GM19238 (cell line): ENCODE measurements around the gene OCEL1.
A peak's percentile ranks its signal among the peaks of the same experiment; 100 is the strongest.
"Not testable (repeated sequence)": the region's sequence is repeated elsewhere in the genome, so short reads cannot be mapped to it uniquely, and the experiment has no call there.

Source experiments
- DNase-seq: peaks from one replicate; pipeline ENCODE4 v3.0.0; 2011; ENCODE audit warnings: low spot score; ENCODE audit not compliant: insufficient read length

The OCEL1 gene, protein sequence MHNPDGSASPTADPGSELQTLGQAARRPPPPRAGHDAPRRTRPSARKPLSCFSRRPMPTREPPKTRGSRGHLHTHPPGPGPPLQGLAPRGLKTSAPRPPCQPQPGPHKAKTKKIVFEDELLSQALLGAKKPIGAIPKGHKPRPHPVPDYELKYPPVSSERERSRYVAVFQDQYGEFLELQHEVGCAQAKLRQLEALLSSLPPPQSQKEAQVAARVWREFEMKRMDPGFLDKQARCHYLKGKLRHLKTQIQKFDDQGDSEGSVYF

DNA sequence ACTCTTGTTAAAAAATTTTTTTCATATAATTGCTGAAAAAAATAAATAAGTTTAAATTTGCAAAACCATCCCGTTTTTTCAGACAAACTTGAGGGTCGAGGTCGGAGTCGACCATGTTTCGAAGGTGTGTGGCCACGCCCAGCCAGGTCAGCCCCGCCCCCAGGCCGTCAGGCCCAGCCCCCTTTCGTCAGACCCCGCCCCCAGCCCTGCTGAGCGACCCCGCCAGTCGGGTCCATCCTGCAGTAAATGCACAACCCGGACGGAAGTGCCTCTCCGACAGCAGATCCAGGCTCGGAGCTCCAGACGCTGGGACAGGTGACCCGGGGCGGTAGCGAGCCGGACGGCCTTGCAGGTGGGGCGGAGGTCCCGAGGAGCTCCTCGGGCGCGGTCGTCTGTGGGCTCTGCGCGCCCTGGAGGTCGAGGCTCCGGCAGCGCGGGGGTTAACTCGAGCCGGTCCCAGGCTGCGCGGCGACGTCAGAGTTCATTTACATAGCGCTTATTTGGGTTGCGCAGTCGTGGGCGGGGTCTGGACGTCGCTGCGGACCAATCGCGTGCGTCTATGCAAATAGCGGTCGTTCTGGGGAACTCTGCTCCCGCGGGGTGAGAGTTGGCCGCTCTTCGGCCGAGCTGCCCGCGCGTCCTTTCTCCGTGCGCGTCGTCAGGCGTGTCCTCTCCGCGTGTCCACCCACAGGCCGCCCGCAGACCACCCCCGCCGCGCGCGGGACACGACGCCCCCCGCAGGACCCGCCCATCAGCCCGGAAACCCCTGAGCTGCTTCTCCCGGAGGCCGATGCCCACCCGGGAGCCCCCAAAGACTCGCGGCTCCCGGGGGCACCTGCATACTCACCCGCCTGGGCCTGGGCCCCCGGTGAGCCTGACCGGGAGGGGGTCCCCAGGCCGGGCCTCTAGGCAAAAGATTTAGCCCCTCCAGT, at the start of gene OCEL1:
Gene OCEL1, plus strand, starts transcription at position 225 of the 932 bp plus-strand sequence. Its CDS starts 22 bp downstream, at position 247.
- DNase-seq: peak; percentile 89

DNA sequence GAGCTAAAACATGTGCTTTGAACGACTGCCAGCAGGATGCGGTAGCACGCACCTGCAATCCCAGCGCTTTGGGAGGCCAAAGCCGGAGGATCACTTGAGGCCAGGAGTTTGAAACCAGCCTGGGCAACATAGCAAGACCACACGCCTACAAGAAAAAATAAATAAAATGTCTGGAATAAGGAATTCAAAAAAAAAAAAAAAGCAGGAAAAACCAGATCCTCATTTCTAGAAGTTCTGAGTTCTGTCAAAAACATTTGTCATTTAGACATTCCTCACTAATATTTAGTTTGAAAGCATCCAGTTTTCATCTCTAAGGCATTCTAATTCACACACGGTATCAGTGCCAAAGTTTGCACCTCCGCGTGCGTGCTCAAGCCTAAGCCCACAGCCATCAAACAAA, 47.7 kb upstream of the OCEL1 start:
- no peak for DNase-seq

GRCh38 chr19:17180997-17181702, 44.9 kb upstream of the OCEL1 start:
- no peak for DNase-seq

GRCh38 chr19:17183271-17183761, 42.7 kb upstream of the OCEL1 start:
- no peak for DNase-seq

- peak; percentile 47 for DNase-seq
Observed at GRCh38 chr19:17183858-17184321, 42.1 kb upstream of the OCEL1 start.

GRCh38 chr19:17184371-17184841, 41.6 kb upstream of the OCEL1 start:
- DNase-seq: no peak

DNA sequence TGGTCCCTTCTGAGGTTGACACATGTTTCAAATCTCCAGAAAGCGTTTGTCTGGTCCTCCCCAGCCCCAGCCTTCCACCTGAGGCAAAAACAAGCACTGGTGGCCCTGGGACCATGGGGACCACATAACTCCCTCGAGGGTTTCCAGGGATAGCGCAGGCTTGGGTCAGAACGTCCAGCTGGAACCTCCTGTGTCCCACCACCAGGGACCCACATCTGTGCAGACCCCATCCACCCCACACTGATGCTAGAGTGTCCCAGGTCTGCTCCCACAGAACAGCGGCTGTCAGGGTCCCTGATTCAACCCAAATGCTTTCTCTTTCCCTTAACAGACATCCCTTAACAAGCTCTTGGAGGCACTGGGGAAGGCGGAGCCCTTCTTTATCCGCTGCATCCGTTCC, 40.4 kb upstream of the OCEL1 start:
- DNase-seq: no peak

GRCh38 chr19:17191736-17192135, 34.3 kb upstream of the OCEL1 start:
- not testable (repeated sequence) for DNase-seq

DNA sequence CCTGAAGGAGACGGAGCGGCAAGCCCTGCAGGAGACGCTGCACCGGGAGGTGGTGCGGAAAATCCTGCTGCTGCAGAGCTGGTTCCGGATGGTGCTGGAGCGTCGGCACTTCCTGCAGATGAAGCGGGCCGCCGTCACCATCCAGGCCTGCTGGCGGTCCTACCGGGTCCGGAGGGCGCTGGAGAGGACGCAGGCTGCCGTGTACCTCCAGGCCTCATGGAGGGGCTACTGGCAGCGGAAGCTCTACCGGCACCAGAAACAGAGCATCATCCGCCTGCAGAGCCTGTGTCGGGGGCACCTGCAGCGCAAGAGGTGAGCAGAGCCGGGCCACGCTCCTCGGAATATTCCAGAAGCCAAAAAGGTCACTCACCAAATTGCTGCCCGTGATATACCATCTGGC, 33.3 kb upstream of the OCEL1 start:
- DNase-seq: no peak

GRCh38 chr19:17194608-17195007, 31.4 kb upstream of the OCEL1 start:
- DNase-seq: no peak

DNA sequence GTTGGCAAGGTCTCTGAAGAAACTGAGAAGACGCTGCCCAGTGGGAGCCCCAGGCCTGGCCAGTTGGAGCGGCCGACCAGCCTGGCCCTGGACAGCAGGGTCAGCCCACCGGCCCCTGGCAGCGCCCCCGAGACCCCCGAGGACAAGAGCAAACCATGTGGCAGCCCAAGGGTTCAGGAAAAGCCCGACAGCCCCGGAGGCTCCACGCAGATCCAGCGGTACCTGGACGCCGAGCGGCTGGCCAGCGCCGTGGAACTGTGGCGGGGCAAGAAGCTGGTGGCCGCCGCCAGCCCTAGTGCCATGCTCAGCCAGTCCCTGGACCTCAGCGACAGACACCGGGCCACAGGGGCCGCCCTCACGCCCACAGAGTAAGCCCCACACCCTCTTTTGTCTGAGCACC, 30.9 kb upstream of the OCEL1 start:
- DNase-seq: no peak

DNA sequence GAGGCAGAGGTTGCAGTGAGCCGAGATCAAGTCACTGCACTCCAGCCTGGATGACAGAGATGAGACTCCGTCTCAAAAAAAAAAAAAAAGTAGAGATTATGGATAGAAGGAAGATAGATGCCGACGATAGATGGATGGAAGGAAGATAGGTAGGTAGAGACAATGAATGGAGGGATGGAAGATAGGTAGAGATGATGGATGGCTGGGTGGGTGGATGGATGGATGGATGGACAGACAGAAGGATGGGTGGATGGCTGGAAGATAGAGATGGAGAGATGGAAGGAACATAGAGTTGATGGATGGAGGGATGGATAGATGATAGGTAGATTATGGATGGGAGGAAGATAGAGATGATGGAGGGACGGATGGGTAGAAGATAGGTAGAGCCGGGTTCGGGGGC, 29.4 kb upstream of the OCEL1 start:
- DNase-seq: no peak

GRCh38 chr19:17197666-17198065, 28.4 kb upstream of the OCEL1 start:
- DNase-seq: no peak

DNA sequence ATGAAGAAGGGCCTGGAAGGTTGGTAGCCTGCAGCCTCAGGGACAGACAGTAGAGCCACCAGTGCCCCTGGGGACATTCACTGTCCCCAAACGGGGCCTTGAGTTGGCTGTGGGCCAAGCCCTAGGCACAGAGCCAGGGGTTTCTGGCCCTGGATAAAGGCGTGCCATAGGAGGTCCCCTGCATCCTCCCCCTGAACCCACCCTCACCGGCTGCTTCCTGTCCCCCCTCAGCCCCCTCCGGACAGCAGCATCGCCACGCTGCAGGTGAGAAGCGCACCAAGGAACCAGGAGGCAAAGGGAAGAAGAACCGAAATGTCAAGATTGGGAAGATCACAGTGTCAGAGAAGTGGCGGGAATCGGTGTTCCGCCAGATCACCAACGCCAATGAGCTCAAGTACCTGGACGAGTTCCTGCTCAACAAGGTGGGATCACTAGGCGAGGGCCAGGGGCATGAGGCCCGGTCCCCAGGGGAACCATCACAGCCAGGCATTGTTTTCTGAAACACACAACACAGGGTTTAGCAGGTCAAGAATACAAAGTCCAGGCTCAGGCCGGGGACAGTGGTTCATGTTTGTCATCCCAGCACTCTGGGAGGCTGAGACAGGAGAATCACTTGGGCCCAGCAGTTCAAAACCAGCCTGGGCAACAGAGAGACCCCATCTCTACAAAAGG, 25.5 kb upstream of the OCEL1 start:
- DNase-seq: no peak

DNA sequence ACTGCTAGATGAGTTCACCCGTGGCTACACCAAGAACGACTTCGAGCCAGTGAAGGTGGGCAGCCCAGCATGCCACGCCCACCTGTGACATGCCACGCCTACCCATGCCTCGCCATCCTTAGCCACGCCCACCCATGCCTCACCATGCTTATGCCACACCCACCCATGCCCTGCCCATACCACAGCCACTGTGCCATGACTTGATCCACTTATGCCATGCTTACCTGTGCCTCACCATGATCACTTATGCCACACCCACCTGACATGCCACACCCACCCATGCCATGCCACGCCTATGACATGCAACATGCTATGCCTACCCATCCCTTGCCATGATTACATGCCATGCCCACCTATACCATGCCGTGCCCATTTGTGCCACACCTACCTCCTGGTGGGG, 23.8 kb upstream of the OCEL1 start:
- no peak for DNase-seq

- DNase-seq: no peak
Observed at GRCh38 chr19:17202713-17203112, 23.3 kb upstream of the OCEL1 start.

DNA sequence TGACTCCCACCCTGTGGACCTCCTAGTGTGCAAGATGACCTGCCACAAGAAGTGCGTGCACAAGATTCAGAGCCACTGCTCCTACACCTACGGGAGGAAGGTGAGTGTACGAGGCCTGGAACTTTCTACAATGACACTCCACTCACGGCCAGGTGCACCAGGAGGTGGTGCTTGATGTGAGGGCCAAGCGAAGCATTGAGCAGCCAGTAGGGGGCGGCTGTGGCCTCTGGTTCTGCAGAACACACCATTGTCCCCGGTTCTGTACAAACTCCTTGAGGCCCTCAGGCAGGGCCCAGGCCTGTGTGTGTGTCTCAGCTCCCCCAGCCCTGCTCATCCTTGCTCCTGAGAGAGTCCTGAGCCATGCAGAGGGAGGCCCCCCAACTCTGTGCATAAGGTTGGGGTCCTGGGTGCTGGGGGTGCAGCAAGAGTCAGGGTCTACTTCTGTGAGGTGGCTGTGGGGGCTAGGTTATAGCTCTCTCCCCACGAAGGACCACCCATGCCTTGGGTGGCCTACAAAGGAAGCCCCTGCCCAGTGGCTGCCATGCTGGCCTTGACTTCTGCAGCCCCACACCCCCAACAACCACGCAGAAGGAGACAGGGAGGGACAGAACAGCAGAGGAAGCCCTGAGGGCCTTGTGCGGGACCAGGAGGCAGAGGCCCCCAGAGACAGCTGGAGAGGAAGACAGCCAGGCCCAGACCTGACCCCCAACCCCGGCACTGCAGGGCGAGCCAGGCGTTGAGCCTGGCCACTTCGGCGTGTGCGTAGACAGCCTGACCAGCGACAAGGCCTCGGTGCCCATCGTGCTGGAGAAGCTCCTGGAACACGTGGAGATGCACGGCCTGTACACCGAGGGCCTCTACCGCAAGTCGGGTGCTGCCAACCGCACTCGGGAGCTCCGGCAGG, 20.5 kb upstream of the OCEL1 start:
- DNase-seq: peak; percentile 56

DNA sequence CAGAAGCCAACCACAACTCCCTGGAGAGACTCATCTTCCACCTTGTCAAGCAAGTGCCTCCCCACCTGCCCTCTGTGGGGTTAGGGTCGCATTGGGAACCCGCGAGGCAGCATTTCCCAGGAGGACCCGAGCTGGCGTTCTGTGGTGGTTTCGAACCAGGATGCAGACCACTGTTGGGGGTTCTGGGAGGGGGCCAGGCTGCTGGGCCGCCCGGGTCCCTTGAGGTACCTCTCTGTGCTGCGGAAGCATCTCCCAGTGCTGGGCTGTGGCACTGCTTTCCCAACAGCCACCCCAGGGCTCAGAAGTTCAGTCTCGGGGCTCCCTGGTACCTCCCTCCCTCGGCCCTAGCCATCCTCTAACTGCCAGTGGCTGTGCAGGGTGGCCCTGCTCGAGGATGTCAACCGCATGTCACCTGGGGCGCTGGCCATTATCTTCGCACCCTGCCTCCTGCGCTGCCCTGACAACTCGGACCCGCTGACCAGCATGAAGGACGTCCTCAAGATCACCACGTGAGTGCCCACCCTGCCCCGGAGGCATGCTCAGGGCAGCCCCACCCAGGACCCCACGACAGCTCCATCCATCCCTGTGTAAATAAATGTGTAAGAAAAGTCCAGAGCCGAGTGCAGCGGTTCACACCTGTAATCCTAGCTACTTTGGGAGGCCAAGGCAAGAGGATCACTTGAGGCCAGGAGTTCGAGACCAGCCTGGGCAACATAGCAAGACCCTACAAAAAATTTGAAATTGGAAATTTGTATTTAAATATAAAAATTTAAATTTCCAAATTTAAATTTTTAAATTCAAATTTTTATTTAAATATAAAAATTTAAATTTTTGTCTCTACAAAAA, 19.1 kb upstream of the OCEL1 start:
- DNase-seq: no peak
